HepG2 (cell line): ENCODE measurements around the gene C16orf95. TPM values are rescaled to one million over a fixed set of nuclear protein-coding genes. Genes with fewer than 3 reads are reported as not detected.
A peak's percentile ranks its signal among the peaks of the same experiment; 100 is the strongest.

ENCODE experiments used
- CREM ChIP-seq, 2 experiments: sonication (generic) in 1 of 2; formaldehyde crosslinking in 1 of 2; IDR thresholded peaks; 2 replicates each; pipeline versions ENCODE4 v1.4.0 to v1.6.1; 2016 to 2020; ENCODE audit warnings: antibody characterized with exemption in 1 of 2, mild to moderate bottlenecking in 1 of 2, missing genetic modification reagents in 1 of 2
- DMTF1 ChIP-seq: sonication (generic); formaldehyde crosslinking; IDR thresholded peaks from 2 replicates; pipeline ENCODE4 v1.4.0; 2020; ENCODE audit warnings: mild to moderate bottlenecking, missing genetic modification reagents
- FOXO1 ChIP-seq: sonication (generic); formaldehyde crosslinking; IDR thresholded peaks from 2 replicates; pipeline ENCODE4 v1.4.0; 2020; ENCODE audit warnings: missing genetic modification reagents
- HIVEP1 ChIP-seq: sonication (generic); formaldehyde crosslinking; IDR thresholded peaks from 2 replicates; pipeline ENCODE4 v1.4.0; 2020; ENCODE audit warnings: mild to moderate bottlenecking, missing genetic modification reagents
- HOXA7 ChIP-seq: sonication (generic); formaldehyde crosslinking; IDR thresholded peaks from 2 replicates; pipeline ENCODE4 v1.8.1; 2022; ENCODE audit warnings: mild to moderate bottlenecking, missing genetic modification reagents, moderate library complexity
- MYNN ChIP-seq: sonication (generic); formaldehyde crosslinking; IDR thresholded peaks from 2 replicates; pipeline ENCODE4 v1.4.0; 2020; ENCODE audit warnings: mild to moderate bottlenecking, low read depth, missing genetic modification reagents
- NCOR1 ChIP-seq: fragments of 200-600 bp; sonication (generic); IDR thresholded peaks from 2 replicates; pipeline ENCODE4 v1.7.0; 2017; ENCODE audit warnings: antibody characterized with exemption, low read length, borderline replicate concordance
- NR1H2 ChIP-seq: sonication (generic); formaldehyde crosslinking; IDR thresholded peaks from 2 replicates; pipeline ENCODE4 v1.8.1; 2022; ENCODE audit warnings: low read depth, missing genetic modification reagents, borderline replicate concordance
- POLR2AphosphoS5 ChIP-seq: IDR thresholded peaks from 2 replicates; pipeline ENCODE4 v1.6.1; 2012; ENCODE audit warnings: low read depth, low read length
- RBM39 ChIP-seq: fragments of 200-400 bp; formaldehyde crosslinking; IDR thresholded peaks from one replicate; pipeline ENCODE4 v1.6.1; 2018; ENCODE audit warnings: antibody characterized with exemption, mild to moderate bottlenecking, low read depth, low read length; ENCODE audit not compliant: poor library complexity, severe bottlenecking
- THAP11 ChIP-seq: IDR thresholded peaks from 2 replicates; pipeline ENCODE4 v1.6.1; 2016; ENCODE audit warnings: missing biosample characterization, missing genetic modification reagents
- ZFP82 ChIP-seq: sonication (generic); formaldehyde crosslinking; IDR thresholded peaks from 2 replicates; pipeline ENCODE4 v1.5.1; 2020; ENCODE audit warnings: mild to moderate bottlenecking, missing genetic modification reagents, borderline replicate concordance
- ZKSCAN8 ChIP-seq: IDR thresholded peaks from 2 replicates; pipeline ENCODE4 v1.6.1; 2016; ENCODE audit warnings: borderline replicate concordance, missing genetic modification reagents, missing compliant biosample characterization
- ZNF543 ChIP-seq: sonication (generic); formaldehyde crosslinking; IDR thresholded peaks from 2 replicates; pipeline ENCODE4 v1.4.0; 2020; ENCODE audit warnings: mild to moderate bottlenecking, missing genetic modification reagents
- ZNF556 ChIP-seq: sonication (generic); formaldehyde crosslinking; IDR thresholded peaks from 2 replicates; pipeline ENCODE4 v1.4.0; 2020; ENCODE audit warnings: mild to moderate bottlenecking, missing genetic modification reagents, borderline replicate concordance
- ZNF776 ChIP-seq: sonication (generic); formaldehyde crosslinking; IDR thresholded peaks from 2 replicates; pipeline ENCODE4 v1.4.0; 2020; ENCODE audit warnings: mild to moderate bottlenecking, missing genetic modification reagents
- polyA plus RNA-seq, 8 experiments: library from polyadenylated mRNA; depleted of rRNA in 3 of 8; stranded (reverse) in 7 of 8; unstranded in 1 of 8; fragments of >200 nt; fragmentation: Illumina TruSeq in 4 of 8; extraction: Trizol in 4 of 8; gene quantifications; 2 replicates each; pipeline versions ENCODE4 v1.2.1 to v1.2.3, GENCODE V29; 2011 to 2016; ENCODE audit warnings: low read depth in 4 of 8, missing spikeins in 1 of 8, mixed read lengths in 1 of 8; ENCODE audit not compliant: insufficient read depth in 1 of 8
- total RNA-seq, 5 experiments: library from RNA; depleted of rRNA; stranded (reverse); fragments of >200 nt; fragmentation: Illumina TruSeq; extraction: Trizol; gene quantifications; 2 replicates each; pipeline ENCODE4 v1.2.3, GENCODE V29; 2016; ENCODE audit warnings: low read depth in 1 of 5
- TF ChIP-seq, protein P1 (sequence below), 2 experiments: IDR thresholded peaks; 2 replicates each; pipeline ENCODE4 v1.6.1; 2011 to 2012; ENCODE audit warnings: low read length in 2 of 2, borderline replicate concordance in 1 of 2, low read depth in 1 of 2, mild to moderate bottlenecking in 1 of 2, moderate library complexity in 1 of 2
- TF ChIP-seq, protein P2 (sequence below): sonication (generic); formaldehyde crosslinking; IDR thresholded peaks from 2 replicates; pipeline ENCODE4 v1.4.0; 2020; ENCODE audit warnings: mild to moderate bottlenecking, missing genetic modification reagents
- TF ChIP-seq, protein P3 (sequence below): IDR thresholded peaks from 2 replicates; pipeline ENCODE4 v1.6.1; 2016; ENCODE audit warnings: low read depth, control low read depth

C16orf95 gene
- total and polyA plus RNA-seq, 2 of the 13 experiments (the other 11 are each of a cell fraction or from before 2014, with no cell fraction given) = 2.8 to 8.6 TPM

GRCh38 chr16:87316923-87317749 lies at the start of gene C16orf95 (continued):
- TF ChIP-seq, protein P1, sequence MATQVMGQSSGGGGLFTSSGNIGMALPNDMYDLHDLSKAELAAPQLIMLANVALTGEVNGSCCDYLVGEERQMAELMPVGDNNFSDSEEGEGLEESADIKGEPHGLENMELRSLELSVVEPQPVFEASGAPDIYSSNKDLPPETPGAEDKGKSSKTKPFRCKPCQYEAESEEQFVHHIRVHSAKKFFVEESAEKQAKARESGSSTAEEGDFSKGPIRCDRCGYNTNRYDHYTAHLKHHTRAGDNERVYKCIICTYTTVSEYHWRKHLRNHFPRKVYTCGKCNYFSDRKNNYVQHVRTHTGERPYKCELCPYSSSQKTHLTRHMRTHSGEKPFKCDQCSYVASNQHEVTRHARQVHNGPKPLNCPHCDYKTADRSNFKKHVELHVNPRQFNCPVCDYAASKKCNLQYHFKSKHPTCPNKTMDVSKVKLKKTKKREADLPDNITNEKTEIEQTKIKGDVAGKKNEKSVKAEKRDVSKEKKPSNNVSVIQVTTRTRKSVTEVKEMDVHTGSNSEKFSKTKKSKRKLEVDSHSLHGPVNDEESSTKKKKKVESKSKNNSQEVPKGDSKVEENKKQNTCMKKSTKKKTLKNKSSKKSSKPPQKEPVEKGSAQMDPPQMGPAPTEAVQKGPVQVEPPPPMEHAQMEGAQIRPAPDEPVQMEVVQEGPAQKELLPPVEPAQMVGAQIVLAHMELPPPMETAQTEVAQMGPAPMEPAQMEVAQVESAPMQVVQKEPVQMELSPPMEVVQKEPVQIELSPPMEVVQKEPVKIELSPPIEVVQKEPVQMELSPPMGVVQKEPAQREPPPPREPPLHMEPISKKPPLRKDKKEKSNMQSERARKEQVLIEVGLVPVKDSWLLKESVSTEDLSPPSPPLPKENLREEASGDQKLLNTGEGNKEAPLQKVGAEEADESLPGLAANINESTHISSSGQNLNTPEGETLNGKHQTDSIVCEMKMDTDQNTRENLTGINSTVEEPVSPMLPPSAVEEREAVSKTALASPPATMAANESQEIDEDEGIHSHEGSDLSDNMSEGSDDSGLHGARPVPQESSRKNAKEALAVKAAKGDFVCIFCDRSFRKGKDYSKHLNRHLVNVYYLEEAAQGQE (IDR thresholded peaks at IDR 0.05; ENCODE audit: borderline replicate concordance in 1 of 2, low read depth in 1 of 2, low read length in 2 of 2) = peak in 1 of 2 experiments; percentile 48; a peak in 1 of 4 replicates
- TF ChIP-seq ZNF776 (CRISPR knock-in tag) (peak; percentile 62; the same call in 1 of the 2 replicates), THAP11 (peak; percentile 81), ZNF543 (CRISPR knock-in tag) (no peak; the same call in 1 of the 2 replicates), MYNN (CRISPR knock-in tag) (no peak), HOXA7 (no peak), CREM (IDR thresholded peaks at IDR 0.05) (peak; percentile 52; the same call in 1 of the 2 replicates), CREM (CRISPR knock-in tag; IDR thresholded peaks at IDR 0.05) (no peak), ZFP82 (CRISPR knock-in tag) (peak; percentile 96), ZNF556 (CRISPR knock-in tag) (peak; percentile 85), NCOR1 (0 out of 2 replicates have a peak, but pooled peaks have one; percentile 7), RBM39 (peak; percentile 93), ZKSCAN8 (CRISPR knock-in tag) (no peak), NR1H2 (peak; percentile 18; the same call in 1 of the 2 replicates), POLR2AphosphoS5 (peak; percentile 89), DMTF1 (CRISPR knock-in tag) (peak; percentile 27; the same call in 1 of the 2 replicates), HIVEP1 (peak; percentile 88), FOXO1 (peak; percentile 34)
- TF ChIP-seq, protein P2, sequence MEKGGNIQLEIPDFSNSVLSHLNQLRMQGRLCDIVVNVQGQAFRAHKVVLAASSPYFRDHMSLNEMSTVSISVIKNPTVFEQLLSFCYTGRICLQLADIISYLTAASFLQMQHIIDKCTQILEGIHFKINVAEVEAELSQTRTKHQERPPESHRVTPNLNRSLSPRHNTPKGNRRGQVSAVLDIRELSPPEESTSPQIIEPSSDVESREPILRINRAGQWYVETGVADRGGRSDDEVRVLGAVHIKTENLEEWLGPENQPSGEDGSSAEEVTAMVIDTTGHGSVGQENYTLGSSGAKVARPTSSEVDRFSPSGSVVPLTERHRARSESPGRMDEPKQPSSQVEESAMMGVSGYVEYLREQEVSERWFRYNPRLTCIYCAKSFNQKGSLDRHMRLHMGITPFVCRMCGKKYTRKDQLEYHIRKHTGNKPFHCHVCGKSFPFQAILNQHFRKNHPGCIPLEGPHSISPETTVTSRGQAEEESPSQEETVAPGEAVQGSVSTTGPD (CRISPR knock-in tag) = no peak
- TF ChIP-seq, protein P3, sequence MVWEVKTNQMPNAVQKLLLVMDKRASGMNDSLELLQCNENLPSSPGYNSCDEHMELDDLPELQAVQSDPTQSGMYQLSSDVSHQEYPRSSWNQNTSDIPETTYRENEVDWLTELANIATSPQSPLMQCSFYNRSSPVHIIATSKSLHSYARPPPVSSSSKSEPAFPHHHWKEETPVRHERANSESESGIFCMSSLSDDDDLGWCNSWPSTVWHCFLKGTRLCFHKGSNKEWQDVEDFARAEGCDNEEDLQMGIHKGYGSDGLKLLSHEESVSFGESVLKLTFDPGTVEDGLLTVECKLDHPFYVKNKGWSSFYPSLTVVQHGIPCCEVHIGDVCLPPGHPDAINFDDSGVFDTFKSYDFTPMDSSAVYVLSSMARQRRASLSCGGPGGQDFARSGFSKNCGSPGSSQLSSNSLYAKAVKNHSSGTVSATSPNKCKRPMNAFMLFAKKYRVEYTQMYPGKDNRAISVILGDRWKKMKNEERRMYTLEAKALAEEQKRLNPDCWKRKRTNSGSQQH = peak; percentile 74; the same call in 1 of the 2 replicates
